Loucy (cell line): ENCODE results near the gene COLEC11.

Experiments used
- CTCF ChIP-seq: fragments of 200-600 bp; sonication (generic); conservative IDR thresholded peaks from 2 replicates; pipeline ENCODE4 v1.5.1; 2014; ENCODE audit warnings: mild to moderate bottlenecking, antibody characterized with exemption, low read length
- EZH2phosphoT487 ChIP-seq: fragments of 200-600 bp; IDR thresholded peaks from 2 replicates; pipeline ENCODE4 v1.6.1; 2018; ENCODE audit warnings: antibody characterized with exemption, mild to moderate bottlenecking, moderate library complexity, borderline replicate concordance

- TF ChIP-seq CTCF (no peak), EZH2phosphoT487 (no peak)
Measured at GRCh38 chr2:3604207-3604877, 9.4 kb downstream of the COLEC11 start.
